UCSD-AML1 (cell line): ENCODE results near the gene DNAJC10.
"Not testable (repeated sequence)": the region's sequence is repeated elsewhere in the genome, so short reads cannot be mapped to it uniquely, and the experiment has no call there.

Source experiments
- DNase-seq: peaks from one replicate; lab custom pipeline; 2025; ENCODE audit not compliant: unreplicated experiment; lab: John Stamatoyannopoulos, UW

DNAJC10 gene

DNA sequence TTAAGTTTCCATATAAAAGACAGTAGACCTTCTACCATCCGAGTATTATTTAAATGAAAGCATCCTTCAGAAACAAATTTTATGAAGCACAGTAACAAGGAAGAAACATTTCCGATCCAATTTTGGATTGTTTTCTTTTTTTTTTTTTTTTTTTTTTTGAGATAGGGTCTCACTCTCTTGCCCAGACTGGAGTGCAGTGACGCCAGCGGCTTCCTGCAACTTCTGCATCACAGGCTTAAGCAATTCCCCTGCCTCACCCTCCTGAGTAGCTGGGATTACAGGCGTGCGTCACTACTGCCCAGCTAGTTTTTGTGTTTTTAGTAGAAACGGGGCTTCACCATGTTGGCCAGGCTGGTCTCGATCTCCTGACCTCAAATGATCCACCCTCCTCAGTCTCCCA lies 3.1 kb downstream of the DNAJC10 start:
- DNase-seq: not testable (repeated sequence)

DNA sequence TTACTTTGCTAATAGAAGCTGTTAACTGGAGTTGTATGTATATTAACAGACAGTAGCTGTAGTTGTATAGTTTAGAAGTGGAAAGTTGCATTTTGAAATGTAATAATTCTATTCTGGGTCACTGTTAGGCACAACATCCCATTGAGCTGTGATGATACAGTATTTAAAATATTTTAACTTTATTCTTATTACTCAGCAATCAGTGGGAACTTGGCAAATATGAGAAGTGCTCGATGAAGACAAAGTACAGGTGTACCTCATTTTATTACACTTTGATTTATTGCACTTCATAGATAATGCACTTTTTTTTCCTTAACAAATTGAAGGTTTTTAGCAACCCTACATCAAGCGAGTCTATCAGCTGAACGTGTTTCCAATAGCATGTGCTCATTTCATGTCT lies 8.6 kb downstream of the DNAJC10 start:
- DNase-seq: no peak

DNA sequence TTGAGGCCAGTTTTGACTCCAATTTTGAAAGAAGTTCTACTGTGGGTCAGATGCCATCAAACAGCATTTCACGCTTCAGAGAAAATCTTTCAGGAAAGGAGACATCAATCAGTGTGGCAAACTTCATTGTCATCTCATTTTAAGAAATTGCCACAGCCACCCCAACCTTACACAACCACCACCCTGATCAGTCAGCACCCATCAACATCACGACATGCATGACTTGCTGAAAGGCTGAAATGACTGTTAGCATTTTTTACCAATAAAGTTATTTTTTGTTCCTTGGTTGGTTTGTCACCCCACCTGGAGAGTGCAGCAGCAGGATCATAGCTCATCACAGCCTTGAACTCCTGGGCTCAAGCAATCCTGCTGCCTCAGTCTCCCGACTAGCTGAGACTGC lies 10.4 kb downstream of the DNAJC10 start:
- DNase-seq: no peak

DNA sequence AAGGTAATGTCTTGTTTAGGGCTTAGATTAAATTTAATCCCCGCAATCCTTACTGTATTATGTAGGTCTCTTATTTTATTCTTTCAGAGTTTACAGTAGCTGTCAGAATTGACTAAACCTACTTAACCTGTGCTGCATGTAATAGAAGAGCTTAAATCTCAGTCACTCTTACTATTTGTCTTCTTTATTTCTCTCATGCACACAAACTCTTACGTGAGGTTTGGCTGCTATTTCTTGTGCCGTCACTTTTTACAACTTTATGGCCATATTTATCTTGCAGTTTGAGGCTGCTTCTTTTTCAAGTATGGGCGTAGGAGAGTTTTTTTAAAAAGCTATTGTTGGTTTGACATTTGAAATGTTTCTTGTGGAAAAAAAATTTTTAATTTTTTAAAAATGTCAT lies 12.0 kb downstream of the DNAJC10 start:
- DNase-seq: no peak

DNA sequence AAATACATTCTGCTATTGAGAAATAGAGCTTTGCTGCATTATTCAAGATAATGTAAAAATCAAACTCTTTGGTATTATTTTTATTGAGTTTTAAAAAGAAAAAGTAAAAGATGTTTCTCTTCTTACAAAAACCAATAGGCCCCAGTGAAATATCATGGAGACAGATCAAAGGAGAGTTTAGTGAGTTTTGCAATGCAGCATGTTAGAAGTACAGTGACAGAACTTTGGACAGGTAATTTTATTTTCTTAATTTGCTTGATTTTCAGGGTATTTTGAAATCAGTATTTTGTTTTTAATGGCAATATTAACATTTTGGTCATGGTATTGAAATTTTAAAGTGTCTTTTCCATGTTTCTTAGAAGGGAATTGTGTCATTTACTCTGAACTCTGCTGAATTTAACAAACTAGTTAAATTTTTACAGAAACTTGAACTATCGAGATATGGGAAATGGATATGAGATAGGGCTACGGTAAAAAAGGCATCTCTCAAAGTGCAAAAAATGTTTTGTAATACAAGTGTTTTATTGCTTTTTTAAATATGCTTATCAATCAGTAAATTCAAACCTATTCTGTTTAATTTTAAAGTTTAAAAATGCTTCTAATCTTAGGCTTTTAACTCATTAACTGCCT lies 13.8 kb downstream of the DNAJC10 start:
- no peak for DNase-seq

DNA sequence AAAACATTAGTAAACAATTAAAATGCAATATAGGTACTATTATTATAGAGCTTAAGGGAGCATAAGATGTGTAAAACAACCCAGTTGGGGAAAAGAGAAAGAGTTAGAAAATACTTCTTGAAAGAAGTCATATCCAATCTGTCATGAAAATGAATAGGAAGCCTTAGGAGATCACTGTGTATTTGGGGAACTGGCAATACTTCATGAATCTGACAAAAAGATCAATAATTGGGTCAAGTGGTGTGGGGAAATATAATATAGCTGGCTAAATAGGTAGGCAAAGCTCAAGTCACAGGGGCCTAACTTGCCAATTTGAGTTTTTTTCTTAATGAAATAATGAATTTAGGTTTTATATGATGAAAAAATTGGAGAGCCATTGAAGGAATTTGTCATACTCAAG lies 14.4 kb downstream of the DNAJC10 start:
- no peak for DNase-seq

DNA sequence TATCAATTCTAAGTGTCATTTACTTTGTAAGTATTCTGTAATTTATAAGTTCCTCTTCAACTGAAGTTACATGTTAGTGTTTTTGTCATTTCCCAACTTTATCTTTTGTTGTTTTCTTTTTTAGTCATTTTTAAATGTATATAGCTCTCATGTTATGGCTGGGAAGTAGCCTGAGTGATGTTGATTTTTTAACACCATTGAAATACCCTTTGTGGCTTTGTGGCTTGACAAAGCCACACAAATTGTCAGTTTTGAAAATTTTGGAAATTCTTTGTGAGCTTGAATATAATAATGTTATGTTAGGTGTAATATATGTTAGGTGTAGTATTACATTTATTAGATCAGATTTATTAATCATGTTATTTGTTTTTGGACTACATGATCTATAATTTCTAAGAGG lies 16.7 kb downstream of the DNAJC10 start:
- DNase-seq: no peak

DNA sequence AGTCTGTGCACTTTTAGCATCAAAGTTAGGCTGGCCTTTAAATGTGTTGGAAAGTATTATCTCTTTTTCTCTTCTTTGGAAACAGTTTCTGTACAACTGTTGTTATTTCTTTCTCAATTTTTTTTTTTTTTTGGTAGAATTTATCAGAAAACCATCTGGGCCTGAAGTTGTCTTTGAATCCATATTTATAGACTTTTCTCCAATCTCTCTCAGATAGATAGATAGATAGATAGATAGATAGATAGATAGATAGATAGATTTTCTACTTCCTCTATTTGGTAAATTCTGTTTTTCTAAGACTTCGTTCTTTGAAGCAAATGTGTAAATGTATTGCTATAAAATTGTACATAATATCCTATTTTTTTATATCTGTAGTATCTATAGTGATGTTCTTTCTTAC lies 17.5 kb downstream of the DNAJC10 start:
- no peak for DNase-seq

DNA sequence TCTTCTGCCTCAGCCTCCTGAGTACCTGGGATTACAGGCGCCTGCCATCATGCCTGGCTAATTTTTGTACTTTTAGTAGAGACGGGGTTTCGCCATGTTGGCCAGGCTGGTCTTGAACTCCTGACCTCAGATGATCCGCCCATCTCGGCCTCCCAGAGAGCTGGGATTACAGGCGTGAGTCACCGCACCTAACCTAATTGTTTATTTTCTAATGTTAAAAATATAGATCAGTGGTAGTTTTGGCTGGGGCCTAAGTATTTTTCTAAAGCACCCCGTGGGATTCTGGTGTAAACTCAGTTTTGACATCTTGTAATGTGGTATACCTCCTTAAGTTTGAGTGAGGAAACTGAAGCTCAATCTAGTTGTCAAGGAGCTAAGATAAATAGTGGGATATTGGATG lies 20.8 kb downstream of the DNAJC10 start:
- not testable (repeated sequence) for DNase-seq

DNA sequence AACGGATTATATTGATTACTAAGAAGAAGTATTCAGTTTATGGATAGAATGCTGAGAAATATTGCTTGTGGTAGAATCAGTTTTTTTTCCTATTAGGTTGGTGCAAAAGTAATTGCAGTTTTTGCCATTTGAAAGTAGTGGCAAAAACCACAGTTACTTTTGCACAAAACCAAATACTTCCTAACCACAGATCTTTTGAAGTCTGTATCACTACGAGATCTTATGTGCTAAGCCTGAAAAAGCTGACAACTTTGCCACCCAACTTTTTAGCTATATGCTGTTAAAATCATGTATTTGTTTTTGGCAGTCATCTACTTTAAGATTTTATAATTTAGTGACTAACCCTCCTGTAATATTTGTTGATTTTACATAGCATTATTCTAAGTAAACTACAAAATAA lies 24.6 kb downstream of the DNAJC10 start:
- no peak for DNase-seq

DNA sequence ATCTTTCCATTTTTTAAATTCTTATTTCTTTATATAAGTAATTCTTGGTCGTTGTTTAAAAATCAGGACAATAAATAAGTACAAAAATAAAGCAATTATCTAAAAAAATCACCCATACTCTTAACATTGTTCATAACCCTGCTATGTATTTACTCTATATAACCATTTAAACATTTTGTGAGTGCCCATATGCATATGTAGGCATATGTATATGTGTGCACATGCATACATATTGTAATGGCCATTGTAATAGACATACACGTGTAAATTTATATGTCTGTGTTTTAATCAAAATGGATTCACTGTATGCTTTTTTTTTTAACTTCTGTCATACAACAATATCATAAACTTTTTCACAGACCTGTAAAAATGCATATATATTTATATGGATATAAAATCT lies 25.6 kb downstream of the DNAJC10 start:
- DNase-seq: no peak

DNA sequence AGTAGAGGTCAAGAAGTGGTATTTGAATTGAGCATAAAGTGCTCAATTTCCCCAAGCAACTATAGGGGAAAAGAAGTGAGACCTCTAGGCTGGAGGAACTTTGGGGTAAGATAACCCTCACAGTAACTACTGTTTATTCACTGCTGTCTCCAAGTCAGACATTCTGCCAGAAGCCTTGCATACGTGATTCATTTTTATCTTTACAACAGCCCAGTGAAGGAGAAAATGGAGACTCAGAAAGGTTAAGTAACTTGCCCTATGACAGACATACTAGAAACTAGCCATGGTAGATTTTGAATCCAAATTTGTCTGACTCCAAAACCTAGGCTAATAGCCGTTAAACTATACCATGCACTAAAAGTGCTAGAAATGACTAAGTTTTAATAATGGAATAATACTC lies 28.4 kb downstream of the DNAJC10 start:
- DNase-seq: no peak

DNA sequence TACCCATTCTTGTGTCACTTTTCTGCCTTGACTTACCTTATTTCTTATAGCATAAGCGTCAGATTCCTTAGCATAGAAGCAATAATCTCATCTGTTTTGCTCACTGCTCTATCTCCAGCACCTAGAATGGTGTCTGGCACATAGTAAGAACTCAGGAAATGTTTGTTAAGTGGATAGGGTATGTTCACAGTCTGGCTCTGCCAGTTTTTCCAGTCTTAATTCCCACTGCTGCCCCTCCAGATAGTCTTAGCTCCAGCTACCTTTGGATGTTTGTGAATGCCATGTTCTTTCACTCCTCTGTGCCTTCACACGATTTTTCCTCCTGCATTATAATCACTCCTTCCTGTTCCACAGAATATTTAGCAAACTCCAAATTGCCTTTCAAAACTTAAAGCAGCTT lies 29.0 kb downstream of the DNAJC10 start:
- no peak for DNase-seq

DNA sequence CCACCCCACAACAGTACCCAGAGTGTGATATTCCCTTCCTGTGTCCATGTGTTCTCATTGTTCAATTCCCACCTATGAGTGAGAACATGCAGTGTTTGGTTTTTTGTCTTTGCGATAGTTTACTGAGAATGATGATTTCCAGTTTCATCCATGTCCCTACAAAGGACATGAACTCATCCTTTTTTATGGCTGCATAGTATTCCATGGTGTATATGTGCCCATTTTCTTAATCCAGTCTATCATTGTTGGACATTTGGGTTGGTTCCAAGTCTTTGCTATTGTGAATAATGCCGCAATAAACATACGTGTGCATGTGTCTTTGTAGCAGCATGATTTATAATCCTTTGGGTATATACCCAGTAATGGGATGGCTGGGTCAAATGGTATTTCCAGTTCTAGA lies 29.8 kb downstream of the DNAJC10 start:
- not testable (repeated sequence) for DNase-seq

DNA sequence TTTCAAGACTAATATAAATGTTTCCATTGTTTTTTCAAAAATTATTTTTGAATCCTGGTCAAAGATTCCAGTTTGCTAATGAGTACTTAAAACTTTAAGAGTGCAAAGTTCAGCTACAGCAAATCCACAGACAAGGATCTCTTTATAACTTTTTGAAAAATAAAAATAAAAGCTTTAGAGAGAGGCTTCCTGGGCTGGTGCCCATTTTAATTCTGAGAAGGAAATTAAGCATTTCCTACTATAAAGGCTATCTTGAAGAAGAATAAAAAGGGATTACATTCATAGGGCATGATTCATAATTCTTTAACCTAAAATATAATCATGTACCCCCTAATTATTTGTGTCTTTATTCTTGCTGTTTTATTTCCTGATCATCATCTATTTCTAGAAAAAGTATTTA lies 38.2 kb downstream of the DNAJC10 start:
- no peak for DNase-seq

DNA sequence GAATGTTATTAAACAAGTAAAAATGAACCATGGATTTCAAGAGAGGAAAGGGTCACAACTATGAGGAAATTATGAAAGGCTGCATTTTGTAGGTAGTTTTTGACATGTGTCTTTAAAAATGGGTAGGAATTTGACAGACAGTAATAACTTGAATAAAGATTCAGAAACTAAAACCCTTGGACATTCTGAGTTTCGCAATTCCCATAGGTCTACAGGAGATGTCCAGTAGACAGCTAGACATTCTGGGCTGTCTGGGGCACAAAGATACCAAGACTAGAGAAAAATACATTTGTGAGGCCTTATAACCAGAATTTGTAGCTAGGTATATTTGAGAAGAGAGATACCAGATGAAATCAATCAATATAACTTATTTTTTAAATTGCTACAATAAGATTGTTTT lies 42.3 kb downstream of the DNAJC10 start:
- DNase-seq: no peak

DNA sequence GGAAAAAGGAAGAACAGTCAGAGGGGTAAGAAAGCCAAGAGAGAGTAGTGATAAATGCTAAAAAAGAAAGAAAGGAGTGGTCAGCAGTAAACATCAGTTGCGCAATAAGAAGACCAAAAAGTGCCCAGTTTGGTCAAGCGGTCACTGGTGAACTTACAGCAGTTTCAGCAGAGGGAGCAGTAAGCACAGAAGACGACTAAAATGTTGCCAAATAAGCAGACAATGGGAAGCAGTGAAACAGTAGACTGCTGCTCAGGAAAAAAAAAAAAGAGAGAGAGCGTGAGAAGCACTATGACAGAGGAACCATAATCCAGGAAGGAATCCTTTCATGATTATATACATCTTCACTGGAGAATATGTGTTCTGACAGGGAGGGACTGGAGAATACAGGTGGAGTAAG lies 45.8 kb downstream of the DNAJC10 start:
- DNase-seq: no peak

DNA sequence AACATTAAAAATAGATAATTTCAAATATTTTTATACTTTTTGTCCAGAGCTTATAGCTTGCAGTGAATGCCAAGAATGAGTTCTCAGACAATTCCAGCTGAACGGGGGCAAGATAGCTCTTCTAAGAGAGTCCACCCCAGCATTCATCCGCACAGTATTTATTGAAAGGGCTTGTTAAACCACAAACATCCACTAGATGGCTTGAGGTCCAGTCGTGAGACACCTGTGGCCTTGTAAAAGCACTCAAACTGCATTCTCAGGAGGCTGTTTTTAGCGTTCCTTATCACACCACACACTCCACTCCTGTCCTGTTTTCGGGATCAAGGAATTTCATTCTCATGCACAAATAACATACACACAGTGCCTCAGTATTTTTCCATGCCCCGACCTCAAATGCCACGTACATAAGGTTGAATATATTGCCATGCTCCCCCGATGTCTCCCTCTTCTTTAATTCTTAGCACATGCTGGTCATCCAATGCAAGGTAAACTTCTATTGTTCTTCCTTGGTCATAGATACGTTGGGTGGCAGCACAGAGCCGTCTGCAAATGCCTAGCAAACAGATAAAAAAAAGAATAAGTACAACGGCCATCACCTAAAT lies 47.4 kb downstream of the DNAJC10 start:
- peak; percentile 8 for DNase-seq

DNA sequence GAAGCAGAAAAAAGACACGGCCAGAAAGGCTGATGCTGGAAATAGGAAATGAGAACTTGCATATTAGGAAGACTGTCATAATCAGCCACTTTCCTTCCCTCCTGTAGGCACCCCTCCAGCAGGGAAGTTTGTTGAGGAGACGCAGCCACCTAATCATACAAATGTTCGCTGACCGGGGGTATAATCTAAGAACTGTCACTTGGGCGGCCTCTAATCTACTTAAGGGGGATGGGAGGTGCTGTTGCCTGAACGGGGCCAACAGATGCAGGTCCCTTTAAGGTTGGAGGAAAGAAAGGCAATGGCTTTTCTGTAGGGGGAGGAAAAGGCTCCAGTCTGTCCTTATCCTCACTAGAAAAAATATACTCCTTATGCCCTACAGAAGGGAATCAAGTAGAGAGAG lies 50.6 kb downstream of the DNAJC10 start:
- DNase-seq: no peak

DNA sequence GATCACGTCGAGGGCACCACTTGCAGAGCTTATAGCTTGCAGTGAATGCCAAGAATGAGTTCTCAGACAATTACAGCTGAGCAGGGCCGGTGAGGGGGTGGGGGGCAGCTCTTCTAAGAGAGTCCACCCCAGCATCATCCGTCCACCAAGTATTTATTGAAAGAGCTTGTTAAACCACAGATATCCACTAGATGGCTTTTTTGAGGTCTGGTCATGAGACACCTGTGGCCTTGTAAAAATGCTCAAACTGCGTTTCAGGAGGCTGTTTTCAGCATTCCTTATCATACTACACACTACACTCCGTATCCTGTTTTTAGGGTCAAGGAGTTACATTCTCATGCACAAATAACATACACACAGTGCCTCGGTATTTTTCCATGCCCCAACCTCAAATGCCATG lies 51.5 kb downstream of the DNAJC10 start:
- no peak for DNase-seq

DNA sequence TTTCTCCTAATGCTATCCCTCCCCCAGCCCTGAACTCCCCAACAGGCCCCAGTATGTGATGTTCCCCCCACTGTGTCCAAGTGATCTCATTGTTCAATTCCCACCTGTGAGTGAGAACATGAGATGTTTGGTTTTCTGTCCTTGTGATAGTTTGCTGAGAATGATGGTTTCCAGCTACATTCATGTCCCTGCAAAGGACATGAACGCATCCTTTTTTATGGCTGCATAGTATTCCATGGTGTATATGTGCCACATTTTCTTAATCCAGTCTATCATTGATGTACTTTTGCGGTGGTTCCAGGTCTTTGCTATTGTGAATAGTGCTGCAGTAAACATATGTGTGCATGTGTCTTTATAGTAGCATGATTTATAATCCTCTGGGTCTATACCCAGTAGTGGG lies 52.9 kb downstream of the DNAJC10 start:
- not testable (repeated sequence) for DNase-seq

DNA sequence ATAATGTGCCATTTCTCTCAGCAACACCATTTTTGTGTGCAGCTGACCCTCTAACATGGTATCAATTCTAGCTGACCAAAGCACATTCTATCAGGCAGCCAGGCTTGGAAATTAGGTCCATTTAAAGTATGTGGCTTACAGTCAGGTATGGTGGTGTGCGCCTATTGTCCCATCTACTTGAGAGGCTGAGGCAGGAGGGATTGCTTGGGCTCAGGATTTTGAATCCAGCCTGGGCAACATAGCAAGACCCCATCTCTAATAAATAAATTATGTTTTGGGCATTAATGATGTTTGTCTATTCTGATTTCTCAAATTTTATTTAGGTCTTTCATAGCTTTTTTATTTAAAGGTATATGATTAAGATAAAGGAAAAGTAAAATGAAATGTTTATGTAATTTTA lies 63.3 kb downstream of the DNAJC10 start:
- DNase-seq: no peak

DNA sequence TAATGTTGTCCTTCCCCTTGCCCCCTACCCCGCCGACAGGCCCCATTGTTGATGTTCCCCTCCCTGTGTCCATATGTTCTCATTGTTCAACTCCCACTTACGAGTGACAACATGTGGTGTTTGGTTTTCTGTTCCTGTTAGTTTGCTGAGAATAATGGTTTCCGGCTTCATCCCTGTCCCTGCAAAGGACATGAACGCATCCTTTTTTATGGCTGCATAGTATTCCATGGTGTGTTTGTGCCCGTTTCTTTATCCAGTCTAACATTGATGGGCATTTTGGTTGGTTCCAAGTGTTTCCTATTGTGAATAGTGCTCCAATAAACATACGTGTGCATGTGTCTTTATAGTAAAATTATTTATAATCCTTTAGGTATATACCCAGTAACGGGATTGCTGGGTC lies 65.0 kb downstream of the DNAJC10 start:
- DNase-seq: not testable (repeated sequence)
